ENCODE results near the gene KLHL7.
"Not testable (repeated sequence)": the region's sequence is repeated elsewhere in the genome, so short reads cannot be mapped to it uniquely, and the experiment has no call there.

The KLHL7 gene

GRCh38 chr7:23183279-23184012 lies 77.9 kb downstream of the KLHL7 start:
- no peak for DNase-seq

- no peak for DNase-seq
These were observed 78.7 kb downstream of the KLHL7 start for GRCh38 chr7:23184291-23184690.

DNA sequence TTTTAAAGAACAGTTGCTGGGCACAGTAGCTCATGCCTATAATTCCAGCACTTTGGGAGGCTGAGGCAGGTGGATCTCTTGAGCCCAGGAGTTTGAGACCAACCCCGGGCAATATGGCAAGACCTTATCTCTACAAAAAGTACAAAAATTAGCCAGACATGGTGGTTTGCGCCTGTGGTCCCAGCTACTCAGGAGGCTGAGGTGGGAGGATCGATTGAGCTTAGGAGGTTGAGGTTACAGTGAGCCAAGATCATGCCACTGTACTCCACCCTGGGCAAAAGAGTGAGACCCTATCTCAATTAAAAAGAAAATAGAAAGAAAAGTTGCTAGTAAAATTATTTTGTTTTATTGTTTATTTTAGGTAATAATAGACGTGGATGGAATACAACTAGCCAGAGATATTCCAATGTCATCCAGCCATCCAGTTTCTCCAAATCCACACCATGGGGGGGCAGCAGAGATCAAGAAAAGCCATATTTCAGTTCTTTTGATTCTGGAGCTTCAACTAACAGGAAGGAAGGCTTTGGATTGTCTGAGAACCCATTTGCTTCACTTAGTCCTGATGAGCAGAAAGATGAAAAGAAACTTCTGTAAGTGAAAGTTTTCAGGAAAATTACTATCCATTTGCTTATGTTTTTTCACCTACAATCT lies 79.2 kb downstream of the KLHL7 start:
- peak in 1 of 2 experiments; percentile 18 for DNase-seq

- DNase-seq, result no peak
These were observed 80.4 kb downstream of the KLHL7 start for GRCh38 chr7:23185980-23186379.

DNA sequence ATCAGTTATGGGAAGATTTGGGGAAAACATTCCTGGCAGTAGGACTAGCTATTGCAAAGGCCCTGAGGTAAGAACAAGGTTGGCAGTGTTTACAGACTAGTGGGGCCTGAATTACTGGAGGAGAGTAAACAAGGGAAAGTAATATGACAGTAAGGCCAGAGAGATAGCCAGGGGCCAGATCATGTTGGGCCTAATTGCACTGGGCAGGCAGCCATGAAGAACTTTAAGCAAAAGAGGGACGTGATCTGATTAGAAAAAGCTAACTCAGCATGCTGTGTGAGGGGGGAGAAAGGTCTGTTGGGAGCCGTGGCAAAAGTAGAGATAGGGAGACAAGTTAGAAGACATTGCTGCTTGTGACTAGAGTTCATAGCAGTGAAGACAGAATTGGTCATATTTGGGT lies 85.4 kb downstream of the KLHL7 start:
- no peak for DNase-seq

DNA sequence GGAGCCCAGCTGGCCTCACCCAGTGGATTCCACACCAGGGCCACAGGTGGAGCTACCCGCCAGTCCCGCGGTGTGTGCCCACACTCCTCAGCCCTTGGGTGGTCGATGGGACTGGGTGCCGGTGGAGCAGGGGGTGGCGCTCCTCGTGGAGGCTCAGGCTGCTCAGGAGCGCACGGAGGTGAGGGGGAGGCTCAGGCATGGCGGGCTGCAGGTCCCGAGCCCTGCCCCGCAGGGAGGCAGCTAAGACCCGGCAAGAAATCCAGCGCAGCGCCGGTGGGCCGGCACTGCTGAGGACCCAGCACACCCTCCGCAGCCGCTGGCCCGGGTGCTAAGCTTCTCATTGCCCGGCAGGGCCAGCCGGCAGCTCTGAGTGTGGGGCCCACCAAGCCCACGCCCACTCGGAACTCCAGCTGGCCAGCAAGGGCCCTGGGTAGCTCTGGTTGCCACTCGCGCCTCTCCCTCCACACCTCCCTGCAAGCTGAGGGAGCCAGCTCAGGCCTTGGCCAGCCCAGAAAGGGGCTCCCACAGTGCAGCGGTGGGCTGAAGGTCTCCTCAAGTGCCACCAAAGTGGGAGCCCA lies 88.2 kb downstream of the KLHL7 start:
- not testable (repeated sequence) for DNase-seq

- no peak for DNase-seq
These were observed 90.7 kb downstream of the KLHL7 start for GRCh38 chr7:23196306-23196705.

GRCh38 chr7:23197745-23198144 lies 92.2 kb downstream of the KLHL7 start:
- DNase-seq, result not testable (repeated sequence)

DNA sequence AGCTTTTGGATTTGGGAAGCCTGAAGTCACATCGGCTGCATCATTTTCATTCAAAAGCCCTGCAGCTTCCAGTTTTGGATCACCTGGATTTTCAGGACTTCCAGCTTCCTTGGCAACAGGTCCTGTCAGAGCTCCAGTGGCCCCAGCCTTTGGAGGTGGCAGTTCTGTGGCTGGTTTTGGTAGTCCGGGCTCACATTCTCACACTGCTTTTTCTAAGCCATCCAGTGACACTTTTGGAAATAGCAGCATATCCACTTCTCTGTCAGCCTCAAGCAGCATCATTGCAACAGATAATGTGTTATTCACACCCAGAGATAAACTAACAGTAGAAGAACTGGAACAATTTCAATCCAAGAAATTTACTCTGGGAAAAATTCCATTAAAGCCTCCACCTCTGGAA lies 94.7 kb downstream of the KLHL7 start:
- DNase-seq, result no peak

- DNase-seq, result no peak
These were observed 98.7 kb downstream of the KLHL7 start for GRCh38 chr7:23204241-23204640.

GRCh38 chr7:23205577-23205908 lies 100.0 kb downstream of the KLHL7 start:
- DNase-seq, result no peak

GRCh38 chr7:23205909-23206767 lies 100.6 kb downstream of the KLHL7 start:
- no peak for DNase-seq

GRCh38 chr7:23207021-23207420 lies 101.4 kb downstream of the KLHL7 start:
- DNase-seq, result no peak

DNA sequence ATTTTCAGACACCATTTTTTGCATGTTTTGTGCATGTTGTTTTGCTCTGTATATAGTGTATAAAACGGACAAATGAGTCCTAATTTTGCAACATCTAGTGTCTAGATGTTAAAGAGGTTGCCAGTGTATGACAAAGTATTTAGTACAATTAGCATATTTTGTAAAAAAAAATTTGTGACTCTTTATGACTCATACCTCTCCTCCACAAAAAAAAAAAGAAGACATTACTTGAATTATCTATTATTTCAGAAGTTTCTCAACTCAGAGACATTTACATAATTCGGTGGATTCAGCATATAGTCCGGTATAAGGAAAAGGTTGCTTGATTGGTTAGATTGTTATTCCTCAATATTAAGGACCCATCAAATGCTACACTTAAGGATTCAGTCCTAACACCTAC lies 102.3 kb downstream of the KLHL7 start:
- no peak for DNase-seq

DNA sequence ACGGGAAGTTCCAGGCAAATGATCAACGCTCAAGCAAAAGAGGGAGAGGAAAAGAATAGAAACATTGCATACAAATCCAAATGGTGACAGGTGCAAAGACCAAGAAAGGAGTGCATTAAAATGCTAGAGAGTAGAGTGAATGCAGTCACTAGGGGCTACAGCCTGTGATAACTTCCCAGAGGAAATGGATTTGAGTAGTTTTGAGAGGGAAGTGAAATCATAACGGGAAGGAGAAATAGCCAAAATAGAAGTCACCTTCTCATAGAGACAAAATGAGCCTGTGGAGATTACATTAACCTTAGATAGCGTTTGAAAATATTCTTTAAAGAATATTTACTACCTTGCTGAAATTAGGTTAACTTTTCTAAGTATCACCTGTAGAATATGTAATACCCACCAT lies 102.7 kb downstream of the KLHL7 start:
- DNase-seq, result no peak

DNA sequence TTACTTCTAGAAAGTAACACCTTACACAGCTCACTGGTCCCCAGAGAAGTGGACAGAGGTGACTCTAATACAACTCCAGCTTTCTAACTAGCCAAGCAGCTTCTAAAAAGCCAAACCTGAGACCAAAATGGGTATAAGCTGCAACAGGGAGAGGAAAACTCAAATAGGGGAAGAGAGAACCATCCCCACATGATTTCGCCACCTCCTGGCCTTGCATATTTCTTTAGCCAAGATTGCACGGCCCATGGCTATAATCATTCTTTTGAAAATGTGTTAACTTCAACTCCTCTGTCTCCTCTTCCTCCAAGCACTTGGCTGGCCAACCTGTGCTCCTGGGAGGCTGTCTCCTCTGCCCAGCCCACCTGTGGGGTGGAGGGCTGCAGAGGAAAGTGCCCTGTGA lies 104.9 kb downstream of the KLHL7 start:
- DNase-seq, result no peak

- no peak for DNase-seq
These were observed 106.0 kb downstream of the KLHL7 start for GRCh38 chr7:23211589-23211988.

DNA sequence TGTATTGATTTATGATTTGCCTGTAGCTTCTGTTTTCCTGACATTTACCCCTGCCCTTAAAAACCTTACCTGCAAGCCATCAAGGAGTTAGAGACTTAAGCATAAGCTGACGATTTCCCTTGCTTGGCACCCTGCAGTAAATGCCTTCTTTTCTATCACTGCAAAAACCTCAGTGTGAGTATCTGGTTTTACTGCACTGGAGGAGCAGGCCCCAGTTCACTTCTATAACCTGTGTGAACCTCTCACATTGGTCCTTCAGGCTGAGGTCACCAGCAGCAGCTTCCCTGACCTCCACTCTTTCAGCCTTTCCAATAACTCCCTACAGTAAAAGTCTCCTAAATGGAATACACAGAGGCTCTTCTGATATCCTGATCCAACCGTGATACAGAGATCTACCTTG lies 106.8 kb downstream of the KLHL7 start:
- DNase-seq, result no peak

- no peak for DNase-seq
These were observed 107.3 kb downstream of the KLHL7 start for GRCh38 chr7:23212841-23213240.

DNA sequence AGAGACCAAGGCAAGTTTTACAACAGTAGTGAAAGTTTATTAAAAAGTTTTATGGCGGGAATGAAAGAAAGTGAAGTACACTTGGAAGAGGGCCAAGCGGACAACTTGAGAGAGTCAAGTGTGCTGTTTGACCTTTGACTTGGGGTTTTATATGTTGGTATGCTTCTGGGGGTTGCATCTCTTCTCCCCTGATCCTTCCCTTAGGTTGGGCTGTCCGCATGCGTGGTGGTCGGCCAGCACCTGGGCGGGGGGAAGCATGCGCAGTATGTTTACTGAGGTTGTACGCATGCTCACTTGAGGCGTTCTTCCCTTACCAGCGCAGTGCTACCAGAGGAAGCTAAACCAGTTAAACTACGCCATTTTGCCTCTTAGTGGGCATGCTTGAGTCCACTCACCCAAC lies 108.2 kb downstream of the KLHL7 start:
- DNase-seq, result no peak

GRCh38 chr7:23214423-23214822 lies 108.8 kb downstream of the KLHL7 start:
- no peak for DNase-seq

GRCh38 chr7:23214938-23215337 lies 109.4 kb downstream of the KLHL7 start:
- no peak for DNase-seq

DNA sequence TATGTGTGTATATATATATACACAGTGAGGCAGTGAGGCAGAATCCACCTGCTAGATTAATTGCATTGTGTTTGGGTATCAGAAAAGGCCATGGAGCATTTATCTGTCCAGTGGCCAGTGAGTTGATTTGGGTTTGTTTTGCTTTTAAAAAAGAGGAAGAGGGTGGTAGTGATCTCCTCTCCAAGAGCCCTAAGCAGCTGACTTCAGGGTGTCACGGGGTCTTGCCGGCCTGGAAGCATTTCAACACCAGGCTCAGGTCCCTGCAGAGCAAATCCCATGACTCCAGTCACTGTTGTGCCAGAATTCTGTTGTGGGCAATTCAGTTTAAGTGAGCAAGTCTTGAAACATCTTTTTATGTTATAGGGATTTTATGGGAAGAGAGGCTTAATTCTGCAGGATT lies 110.4 kb downstream of the KLHL7 start:
- no peak for DNase-seq

- no peak for DNase-seq
These were observed 112.6 kb downstream of the KLHL7 start for GRCh38 chr7:23218196-23218595.

Measured in activated CD4-positive, alpha-beta T cell treated with anti-CD3 and anti-CD28 coated beads, Interleukin-2, amount 50 U/mL, for 48 hours (primary cell).